Panc1 (cell line): ENCODE results near the gene IL1RAPL1. TPM values are rescaled to one million over a fixed set of nuclear protein-coding genes. Genes with fewer than 3 reads are reported as not detected.

Source experiments
- ATAC-seq: fragments of 200-7000 bp; cut with Tn5 transposase; 2 replicates; pipeline ENCODE4 v1.9.1; 2020; ENCODE audit warnings: mild to moderate bottlenecking, moderate library complexity
- BruUV-seq: library from RNA; stranded (reverse); fragments of 400-500 nt; replicated peaks from 2 replicates; lab custom pipeline; 2021; lab: Mats Ljungman, UMichigan
- CTCF ChIA-PET: fragments of 300-600 bp; sonication (Branson Sonifier 250); formaldehyde crosslinking; loops from one replicate; lab custom pipeline; 2022; ENCODE audit warnings: antibody characterized with exemption; lab: Charles Lee
- POLR2A ChIA-PET: fragments of 300-600 bp; sonication (Branson Sonifier 250); formaldehyde crosslinking; loops from one replicate; lab custom pipeline; 2022; ENCODE audit warnings: antibody characterized with exemption; lab: Charles Lee
- DNase-seq: peaks from one replicate; pipeline ENCODE4 v3.0.0-alpha.2; 2010; ENCODE audit warnings: low read depth, low spot score
- H3K27ac ChIP-seq: 2 replicates; pipeline ENCODE4 v1.5.1; 2011; ENCODE audit warnings: mild to moderate bottlenecking, low read length, inconsistent platforms
- H3K27me3 ChIP-seq: fragments of 200-500 bp; sonication (Bioruptor generic); 2 replicates; pipeline ENCODE4 v1.6.0; 2014; ENCODE audit warnings: low read length, inconsistent platforms; ENCODE audit not compliant: control insufficient read depth, insufficient read depth
- H3K36me3 ChIP-seq: fragments of 200-500 bp; sonication (Bioruptor generic); 2 replicates; pipeline ENCODE4 v1.5.1; 2014; ENCODE audit warnings: inconsistent platforms, mild to moderate bottlenecking, low read length, moderate library complexity; ENCODE audit not compliant: control insufficient read depth, insufficient read depth
- H3K4me1 ChIP-seq: 2 replicates; pipeline ENCODE4 v1.5.1; 2011; ENCODE audit warnings: inconsistent platforms, mild to moderate bottlenecking, low read length, moderate library complexity; ENCODE audit not compliant: control insufficient read depth, insufficient read depth
- H3K4me3 ChIP-seq, 2 experiments: 2 replicates each; pipeline ENCODE4 v1.5.1; 2011 to 2012; ENCODE audit warnings: low read depth in 2 of 2, low read length in 2 of 2, mild to moderate bottlenecking in 2 of 2, inconsistent platforms in 1 of 2, moderate library complexity in 1 of 2
- H3K9me3 ChIP-seq: fragments of 200-500 bp; sonication (Bioruptor generic); 2 replicates; pipeline ENCODE4 v1.5.1; 2014; ENCODE audit warnings: low read depth, mild to moderate bottlenecking, inconsistent platforms, low read length, moderate library complexity; ENCODE audit not compliant: control insufficient read depth, insufficient read depth
- POLR2AphosphoS5 ChIP-seq: IDR thresholded peaks from 2 replicates; pipeline ENCODE4 v1.6.1; 2012; ENCODE audit warnings: mild to moderate bottlenecking, low read depth, low read length, moderate library complexity
- SIN3A ChIP-seq: IDR thresholded peaks from 2 replicates; pipeline ENCODE4 v1.6.1; 2012; ENCODE audit warnings: low read depth, mild to moderate bottlenecking, low read length, moderate library complexity, borderline replicate concordance; ENCODE audit not compliant: insufficient read depth
- TCF7L2 ChIP-seq: IDR thresholded peaks from 2 replicates; pipeline ENCODE4 v1.6.1; 2011; ENCODE audit warnings: mild to moderate bottlenecking, low read depth, low read length, inconsistent platforms
- in situ Hi-C: cut with HindIII; loops from 2 replicates; pipeline ENCODE4 v1.10.0; 2016; ENCODE audit warnings: low sequenced_read_pairs, low pct_unique_long_range_greater_than_20kb
- intact Hi-C: fragments of 100-400 bp; cut with micrococcal nuclease; formaldehyde crosslinking; loops from one replicate; pipeline ENCODE4 v1.10.0; 2022; ENCODE audit not compliant: unreplicated experiment
- total RNA-seq: library from RNA; stranded (reverse); gene quantifications from one replicate; pipeline ENCODE4 v1.2.1, GENCODE V29; 2021; ENCODE audit not compliant: unreplicated experiment
- TF ChIP-seq, protein P1 (sequence below): fragments of 450-650 bp; IDR thresholded peaks from 2 replicates; pipeline ENCODE4 v1.5.1; 2017; ENCODE audit warnings: mild to moderate bottlenecking
- TF ChIP-seq, protein P2 (sequence below), 2 experiments: IDR thresholded peaks; 2 replicates each; pipeline ENCODE4 v1.6.1; 2011 to 2012; ENCODE audit warnings: low read depth in 2 of 2, control low read depth in 1 of 2, low read length in 1 of 2, mild to moderate bottlenecking in 1 of 2, moderate library complexity in 1 of 2; ENCODE audit not compliant: insufficient read depth in 1 of 2

Gene IL1RAPL1
- total RNA-seq, 1 experiment from 2014 or later = 0.59 TPM

- Histone ChIP-seq H3K4me1 (no peaks in the 10 kb centered on the region), H3K4me3 (no peak overlapping the region), H3K9me3 (no peaks in the 10 kb centered on the region), H3K27me3 (no peaks in the 10 kb centered on the region), H3K36me3 (no peaks in the 10 kb centered on the region), H3K27ac (no peak overlapping the region)
- ATAC-seq (no peak), DNase-seq (no peak)
- ChIA-PET CTCF (no interaction called here), POLR2A (no interaction called here)
- no TSS peak for BruUV-seq
- in situ Hi-C loops (no loop called here), intact Hi-C loops (no loop called here)
- TF ChIP-seq POLR2AphosphoS5 (no peak), TCF7L2 (no peak), SIN3A (no peak)
- TF ChIP-seq, protein P1, sequence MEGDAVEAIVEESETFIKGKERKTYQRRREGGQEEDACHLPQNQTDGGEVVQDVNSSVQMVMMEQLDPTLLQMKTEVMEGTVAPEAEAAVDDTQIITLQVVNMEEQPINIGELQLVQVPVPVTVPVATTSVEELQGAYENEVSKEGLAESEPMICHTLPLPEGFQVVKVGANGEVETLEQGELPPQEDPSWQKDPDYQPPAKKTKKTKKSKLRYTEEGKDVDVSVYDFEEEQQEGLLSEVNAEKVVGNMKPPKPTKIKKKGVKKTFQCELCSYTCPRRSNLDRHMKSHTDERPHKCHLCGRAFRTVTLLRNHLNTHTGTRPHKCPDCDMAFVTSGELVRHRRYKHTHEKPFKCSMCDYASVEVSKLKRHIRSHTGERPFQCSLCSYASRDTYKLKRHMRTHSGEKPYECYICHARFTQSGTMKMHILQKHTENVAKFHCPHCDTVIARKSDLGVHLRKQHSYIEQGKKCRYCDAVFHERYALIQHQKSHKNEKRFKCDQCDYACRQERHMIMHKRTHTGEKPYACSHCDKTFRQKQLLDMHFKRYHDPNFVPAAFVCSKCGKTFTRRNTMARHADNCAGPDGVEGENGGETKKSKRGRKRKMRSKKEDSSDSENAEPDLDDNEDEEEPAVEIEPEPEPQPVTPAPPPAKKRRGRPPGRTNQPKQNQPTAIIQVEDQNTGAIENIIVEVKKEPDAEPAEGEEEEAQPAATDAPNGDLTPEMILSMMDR = no peak
- TF ChIP-seq, protein P2, sequence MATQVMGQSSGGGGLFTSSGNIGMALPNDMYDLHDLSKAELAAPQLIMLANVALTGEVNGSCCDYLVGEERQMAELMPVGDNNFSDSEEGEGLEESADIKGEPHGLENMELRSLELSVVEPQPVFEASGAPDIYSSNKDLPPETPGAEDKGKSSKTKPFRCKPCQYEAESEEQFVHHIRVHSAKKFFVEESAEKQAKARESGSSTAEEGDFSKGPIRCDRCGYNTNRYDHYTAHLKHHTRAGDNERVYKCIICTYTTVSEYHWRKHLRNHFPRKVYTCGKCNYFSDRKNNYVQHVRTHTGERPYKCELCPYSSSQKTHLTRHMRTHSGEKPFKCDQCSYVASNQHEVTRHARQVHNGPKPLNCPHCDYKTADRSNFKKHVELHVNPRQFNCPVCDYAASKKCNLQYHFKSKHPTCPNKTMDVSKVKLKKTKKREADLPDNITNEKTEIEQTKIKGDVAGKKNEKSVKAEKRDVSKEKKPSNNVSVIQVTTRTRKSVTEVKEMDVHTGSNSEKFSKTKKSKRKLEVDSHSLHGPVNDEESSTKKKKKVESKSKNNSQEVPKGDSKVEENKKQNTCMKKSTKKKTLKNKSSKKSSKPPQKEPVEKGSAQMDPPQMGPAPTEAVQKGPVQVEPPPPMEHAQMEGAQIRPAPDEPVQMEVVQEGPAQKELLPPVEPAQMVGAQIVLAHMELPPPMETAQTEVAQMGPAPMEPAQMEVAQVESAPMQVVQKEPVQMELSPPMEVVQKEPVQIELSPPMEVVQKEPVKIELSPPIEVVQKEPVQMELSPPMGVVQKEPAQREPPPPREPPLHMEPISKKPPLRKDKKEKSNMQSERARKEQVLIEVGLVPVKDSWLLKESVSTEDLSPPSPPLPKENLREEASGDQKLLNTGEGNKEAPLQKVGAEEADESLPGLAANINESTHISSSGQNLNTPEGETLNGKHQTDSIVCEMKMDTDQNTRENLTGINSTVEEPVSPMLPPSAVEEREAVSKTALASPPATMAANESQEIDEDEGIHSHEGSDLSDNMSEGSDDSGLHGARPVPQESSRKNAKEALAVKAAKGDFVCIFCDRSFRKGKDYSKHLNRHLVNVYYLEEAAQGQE (IDR thresholded peaks at IDR 0.05; ENCODE audit: insufficient read depth in 1 of 2, low read depth in 2 of 2, low read length in 1 of 2) = no peak
Observed at GRCh38 chrX:29627833-29628232, 1040.6 kb downstream of the IL1RAPL1 start.

- H3K4me3 ChIP-seq = no peak overlapping the region
- no peaks in the 10 kb centered on the region for H3K27me3 ChIP-seq
- in situ Hi-C loops (no loop called here), intact Hi-C loops (no loop called here)
- TF ChIP-seq, protein P2 (IDR thresholded peaks at IDR 0.05; ENCODE audit: insufficient read depth in 1 of 2, low read depth in 2 of 2, low read length in 1 of 2) = no peak
- TF ChIP-seq TCF7L2 (no peak), SIN3A (no peak), POLR2AphosphoS5 (no peak)
- TF ChIP-seq, protein P1 = no peak
- DNase-seq = no peak
- H3K27ac ChIP-seq = no peak overlapping the region
- no peak for ATAC-seq
- no peaks in the 10 kb centered on the region for H3K9me3 ChIP-seq
- ChIA-PET CTCF (no interaction called here), POLR2A (no interaction called here)
- H3K36me3 ChIP-seq = no peaks in the 10 kb centered on the region
- BruUV-seq = no TSS peak
- H3K4me1 ChIP-seq = no peaks in the 10 kb centered on the region
Observed at GRCh38 chrX:29634516-29634915, 1047.3 kb downstream of the IL1RAPL1 start.
